ENCODE measurements around the gene IMPACT. TPM values are rescaled to one million over a fixed set of nuclear protein-coding genes. Genes with fewer than 3 reads are reported as not detected.
A peak's percentile ranks its signal among the peaks of the same experiment; 100 is the strongest.

IMPACT gene, protein sequence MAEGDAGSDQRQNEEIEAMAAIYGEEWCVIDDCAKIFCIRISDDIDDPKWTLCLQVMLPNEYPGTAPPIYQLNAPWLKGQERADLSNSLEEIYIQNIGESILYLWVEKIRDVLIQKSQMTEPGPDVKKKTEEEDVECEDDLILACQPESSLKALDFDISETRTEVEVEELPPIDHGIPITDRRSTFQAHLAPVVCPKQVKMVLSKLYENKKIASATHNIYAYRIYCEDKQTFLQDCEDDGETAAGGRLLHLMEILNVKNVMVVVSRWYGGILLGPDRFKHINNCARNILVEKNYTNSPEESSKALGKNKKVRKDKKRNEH
- 10 to 100 TPM; 11.9 to 35.0 (median 14.3) TPM for polyA plus RNA-seq
- long read RNA-seq, donor 1: 0 reads
- long read RNA-seq, donor 2, partial matches to known transcripts: 0 of 2 reads
- long read RNA-seq, donor 2, other reads (novel, unspliced or antisense): 0 of 2 reads
- long read RNA-seq, donor 3, partial matches to known transcripts: 0 of 3 reads
- long read RNA-seq, donor 3, other reads (novel, unspliced or antisense): 0 of 3 reads
- long read RNA-seq, donor 4: 0 reads
- long read RNA-seq, donor 5, partial matches to known transcripts: 0 of 1 reads
- long read RNA-seq, donor 5, other reads (novel, unspliced or antisense): 0 of 1 reads
- long read RNA-seq, donor 6, transcript IMPACT-201 (11 exons, 3,792 nt): major isoform, 5 of 5 reads
- long read RNA-seq, donor 6, partial matches to known transcripts: 0 of 5 reads
- long read RNA-seq, donor 6, other reads (novel, unspliced or antisense): 0 of 5 reads
- long read RNA-seq, donor 7, transcript IMPACT-201 (11 exons, 3,792 nt): major isoform, 8 of 8 reads
- long read RNA-seq, donor 7, partial matches to known transcripts: 0 of 8 reads
- long read RNA-seq, donor 7, other reads (novel, unspliced or antisense): 0 of 8 reads
- long read RNA-seq, donor 8, partial matches to known transcripts: 0 of 2 reads
- long read RNA-seq, donor 8, other reads (novel, unspliced or antisense): 0 of 2 reads
- long read RNA-seq, donor 9: 0 reads
- long read RNA-seq, donor 10, transcript IMPACT-201 (11 exons, 3,792 nt): major isoform, 10 of 12 reads
- long read RNA-seq, donor 10, partial matches to known transcripts: 0 of 12 reads
- long read RNA-seq, donor 10, other reads (novel, unspliced or antisense): 0 of 12 reads

DNA sequence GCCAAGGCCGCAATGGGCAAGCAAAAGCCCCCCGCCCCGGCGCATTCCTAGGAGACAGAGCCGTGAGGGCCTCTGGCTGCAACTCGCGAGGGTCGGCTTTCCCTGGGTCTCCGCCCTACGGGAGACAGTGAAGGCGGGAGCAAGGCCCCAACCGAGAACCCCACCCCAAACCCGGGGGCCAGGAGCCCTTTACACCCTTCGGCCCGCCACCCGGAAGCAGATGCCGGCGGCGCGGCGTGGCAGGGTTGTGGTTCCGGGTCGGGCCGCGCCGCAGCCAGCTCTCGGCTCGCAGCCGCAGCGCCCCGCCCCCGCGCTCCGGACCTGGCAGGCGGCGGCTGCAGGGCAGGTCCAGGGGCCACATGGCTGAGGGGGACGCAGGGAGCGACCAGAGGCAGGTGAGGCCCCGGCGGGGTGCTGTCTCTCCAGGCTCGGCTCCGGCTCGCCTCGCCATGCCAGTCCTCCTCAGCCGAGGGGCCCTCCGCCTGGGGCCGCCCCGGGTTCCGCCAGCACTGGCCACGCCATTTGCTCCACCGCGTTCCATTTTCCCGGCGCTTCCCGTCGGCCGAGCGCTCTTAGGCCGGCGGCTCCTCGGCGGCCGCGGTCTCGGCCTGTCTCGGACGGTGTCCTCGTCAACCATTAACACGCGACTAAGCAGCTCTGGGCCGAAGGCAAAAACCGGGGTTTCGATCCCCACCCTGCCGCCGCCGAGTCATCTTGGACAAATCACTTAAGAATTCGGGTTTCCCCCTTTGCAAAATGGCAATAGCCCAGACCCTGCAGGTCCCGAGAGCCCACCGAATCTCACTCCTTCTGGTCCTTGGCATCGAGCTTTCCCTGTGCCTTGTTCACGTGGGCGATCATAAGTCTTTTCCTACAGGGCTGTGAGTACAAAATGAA, at the start of gene IMPACT:
Gene IMPACT (plus strand): TSS at position 273 of the 897 bp plus-strand sequence. CDS start 87 bp downstream, at position 360.
- WGBS, 3 donors: 1 to 4% (median 1%) methylated on average over 30 to 82 of the region's 82 CpGs
- no peak for FAIRE-seq
- peaks cover 0 to 24% (median 0%) of the 10 kb centered on the region in 3 donors for H3K27me3 ChIP-seq (ENCODE audit: control insufficient read depth in 3 of 3, insufficient read depth in 3 of 3, low read length in 3 of 3)

GRCh38 chr18:24378598-24378997, 47.9 kb upstream of the IMPACT start:
- DNase-seq (no peak), FAIRE-seq (no peak)
- Histone ChIP-seq H3K4me3 (ENCODE audit: low read depth in 1 of 3, low read length in 3 of 3) (no peak overlapping the region), H3K9me3 (ENCODE audit: control insufficient read depth in 2 of 2, insufficient read depth in 1 of 2, low read depth in 1 of 2, low read length in 1 of 2) (no peaks in the 10 kb centered on the region), H3K4me1 (ENCODE audit: control insufficient read depth in 3 of 3, insufficient read depth in 2 of 3, low read depth in 1 of 3, low read length in 2 of 3) (no peaks in the 10 kb centered on the region), H3K27ac (ENCODE audit: low read depth in 1 of 3, low read length in 2 of 3) (no peak overlapping the region), H3K27me3 (ENCODE audit: control insufficient read depth in 3 of 3, insufficient read depth in 3 of 3, low read length in 3 of 3) (no peaks in the 10 kb centered on the region), H3K36me3 (ENCODE audit: control insufficient read depth in 3 of 3, insufficient read depth in 2 of 3, low read depth in 1 of 3, low read length in 3 of 3) (peaks cover 0 to 7% (median 0%) of the 10 kb centered on the region in 3 donors)
- 73 to 89% (median 87%) methylated on average over 1 of the region's 1 CpG for WGBS, 3 donors

More for the DNA sequence above, at the start of gene IMPACT:
- peaks cover 0 to 5% of the 10 kb centered on the region in 2 donors for H3K9me3 ChIP-seq (ENCODE audit: control insufficient read depth in 2 of 2, insufficient read depth in 1 of 2, low read depth in 1 of 2, low read length in 1 of 2)
- H3K27ac ChIP-seq (ENCODE audit: low read depth in 1 of 3, low read length in 2 of 3): peak within 1 kb of the TSS; percentile 72 to 90 (median 85)
- H3K4me3 ChIP-seq (ENCODE audit: low read depth in 1 of 3, low read length in 3 of 3): peak within 1 kb of the TSS; percentile 79 to 96 (median 84)
- peaks cover 0 to 5% (median 4%) of the 10 kb centered on the region in 3 donors for H3K4me1 ChIP-seq (ENCODE audit: control insufficient read depth in 3 of 3, insufficient read depth in 2 of 3, low read depth in 1 of 3, low read length in 2 of 3)
- H3K36me3 ChIP-seq (ENCODE audit: control insufficient read depth in 3 of 3, insufficient read depth in 2 of 3, low read depth in 1 of 3, low read length in 3 of 3): no peaks in the 10 kb centered on the region
- DNase-seq: peak; percentile 81 to 94

- Histone ChIP-seq H3K27ac (ENCODE audit: low read depth in 1 of 3, low read length in 2 of 3) (no peak overlapping the region), H3K4me3 (ENCODE audit: low read depth in 1 of 3, low read length in 3 of 3) (no peak overlapping the region), H3K36me3 (ENCODE audit: control insufficient read depth in 3 of 3, insufficient read depth in 2 of 3, low read depth in 1 of 3, low read length in 3 of 3) (peaks cover 0 to 2% (median 0%) of the 10 kb centered on the region in 3 donors), H3K9me3 (ENCODE audit: control insufficient read depth in 2 of 2, insufficient read depth in 1 of 2, low read depth in 1 of 2, low read length in 1 of 2) (no peaks in the 10 kb centered on the region), H3K4me1 (ENCODE audit: control insufficient read depth in 3 of 3, insufficient read depth in 2 of 3, low read depth in 1 of 3, low read length in 2 of 3) (no peaks in the 10 kb centered on the region), H3K27me3 (ENCODE audit: control insufficient read depth in 3 of 3, insufficient read depth in 3 of 3, low read length in 3 of 3) (no peaks in the 10 kb centered on the region)
- no peak for DNase-seq
- FAIRE-seq: no peak
- 94 to 97% (median 95%) methylated on average over 6 of the region's 6 CpGs for WGBS, 3 donors
These were observed 46.2 kb upstream of the IMPACT start for GRCh38 chr18:24380163-24380747.

GRCh38 chr18:24381126-24381525, 45.3 kb upstream of the IMPACT start:
- no peak for FAIRE-seq
- no peak overlapping the region for H3K4me3 ChIP-seq (ENCODE audit: low read depth in 1 of 3, low read length in 3 of 3)
- WGBS, 3 donors: 67 to 81% (median 80%) methylated on average over 1 of the region's 1 CpG
- H3K9me3 ChIP-seq (ENCODE audit: control insufficient read depth in 2 of 2, insufficient read depth in 1 of 2, low read depth in 1 of 2, low read length in 1 of 2): no peaks in the 10 kb centered on the region
- DNase-seq: no peak
- no peaks in the 10 kb centered on the region for H3K27me3 ChIP-seq (ENCODE audit: control insufficient read depth in 3 of 3, insufficient read depth in 3 of 3, low read length in 3 of 3)
- no peaks in the 10 kb centered on the region for H3K4me1 ChIP-seq (ENCODE audit: control insufficient read depth in 3 of 3, insufficient read depth in 2 of 3, low read depth in 1 of 3, low read length in 2 of 3)
- H3K27ac ChIP-seq (ENCODE audit: low read depth in 1 of 3, low read length in 2 of 3): no peak overlapping the region
- peaks cover 0 to 2% (median 0%) of the 10 kb centered on the region in 3 donors for H3K36me3 ChIP-seq (ENCODE audit: control insufficient read depth in 3 of 3, insufficient read depth in 2 of 3, low read depth in 1 of 3, low read length in 3 of 3)

DNA sequence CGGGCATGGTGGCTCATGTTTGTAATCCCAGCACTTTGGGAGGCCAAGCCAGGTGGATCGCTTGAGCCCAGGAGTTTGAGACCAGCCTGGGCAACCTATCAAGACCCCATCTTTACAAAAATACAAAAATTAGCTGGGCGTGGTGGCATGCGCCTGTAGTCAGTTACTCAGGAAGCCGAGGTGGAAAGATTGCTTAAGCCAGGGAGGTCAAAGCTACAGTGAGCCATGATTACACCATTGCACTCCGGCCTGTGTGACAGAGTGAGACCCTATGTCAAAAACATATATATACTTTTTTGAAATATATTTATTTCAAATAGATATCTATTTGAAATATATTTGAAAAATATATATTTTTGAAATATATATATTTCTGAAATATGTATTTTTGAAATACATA, 39.8 kb upstream of the IMPACT start:
- Histone ChIP-seq H3K4me3 (ENCODE audit: low read depth in 1 of 3, low read length in 3 of 3) (no peak overlapping the region), H3K9me3 (ENCODE audit: control insufficient read depth in 2 of 2, insufficient read depth in 1 of 2, low read depth in 1 of 2, low read length in 1 of 2) (no peaks in the 10 kb centered on the region), H3K27ac (ENCODE audit: low read depth in 1 of 3, low read length in 2 of 3) (no peak overlapping the region), H3K27me3 (ENCODE audit: control insufficient read depth in 3 of 3, insufficient read depth in 3 of 3, low read length in 3 of 3) (no peaks in the 10 kb centered on the region), H3K36me3 (ENCODE audit: control insufficient read depth in 3 of 3, insufficient read depth in 2 of 3, low read depth in 1 of 3, low read length in 3 of 3) (peaks cover 0 to 2% (median 0%) of the 10 kb centered on the region in 3 donors), H3K4me1 (ENCODE audit: control insufficient read depth in 3 of 3, insufficient read depth in 2 of 3, low read depth in 1 of 3, low read length in 2 of 3) (no peaks in the 10 kb centered on the region)
- FAIRE-seq (no peak), DNase-seq (no peak)
- 84 to 94% (median 89%) methylated on average over 6 of the region's 6 CpGs for WGBS, 3 donors

- no peaks in the 10 kb centered on the region for H3K9me3 ChIP-seq (ENCODE audit: control insufficient read depth in 2 of 2, insufficient read depth in 1 of 2, low read depth in 1 of 2, low read length in 1 of 2)
- H3K36me3 ChIP-seq (ENCODE audit: control insufficient read depth in 3 of 3, insufficient read depth in 2 of 3, low read depth in 1 of 3, low read length in 3 of 3): no peaks in the 10 kb centered on the region
- no peaks in the 10 kb centered on the region for H3K4me1 ChIP-seq (ENCODE audit: control insufficient read depth in 3 of 3, insufficient read depth in 2 of 3, low read depth in 1 of 3, low read length in 2 of 3)
- DNase-seq: no peak
- no peak overlapping the region for H3K4me3 ChIP-seq (ENCODE audit: low read depth in 1 of 3, low read length in 3 of 3)
- FAIRE-seq: no peak
- H3K27ac ChIP-seq (ENCODE audit: low read depth in 1 of 3, low read length in 2 of 3): no peak overlapping the region
- WGBS, 3 donors: 77 to 88% (median 87%) methylated on average over 3 of the region's 3 CpGs
- H3K27me3 ChIP-seq (ENCODE audit: control insufficient read depth in 3 of 3, insufficient read depth in 3 of 3, low read length in 3 of 3): no peaks in the 10 kb centered on the region
These were observed 37.5 kb upstream of the IMPACT start for GRCh38 chr18:24388957-24389356.

GRCh38 chr18:24395049-24395795, 31.2 kb upstream of the IMPACT start:
- H3K4me3 ChIP-seq (ENCODE audit: low read depth in 1 of 3, low read length in 3 of 3): no peak overlapping the region
- H3K27me3 ChIP-seq (ENCODE audit: control insufficient read depth in 3 of 3, insufficient read depth in 3 of 3, low read length in 3 of 3): peaks cover 0 to 3% (median 0%) of the 10 kb centered on the region in 3 donors
- peak; percentile 15 to 44 for DNase-seq
- H3K27ac ChIP-seq (ENCODE audit: low read depth in 1 of 3, low read length in 2 of 3): peak overlapping the region in 1 of 3 donors; percentile 46
- no peaks in the 10 kb centered on the region for H3K36me3 ChIP-seq (ENCODE audit: control insufficient read depth in 3 of 3, insufficient read depth in 2 of 3, low read depth in 1 of 3, low read length in 3 of 3)
- no peak for FAIRE-seq
- peaks cover 0 to 3% (median 0%) of the 10 kb centered on the region in 3 donors for H3K4me1 ChIP-seq (ENCODE audit: control insufficient read depth in 3 of 3, insufficient read depth in 2 of 3, low read depth in 1 of 3, low read length in 2 of 3)
- WGBS, 3 donors: 81 to 83% (median 82%) methylated on average over 11 of the region's 11 CpGs
- no peaks in the 10 kb centered on the region for H3K9me3 ChIP-seq (ENCODE audit: control insufficient read depth in 2 of 2, insufficient read depth in 1 of 2, low read depth in 1 of 2, low read length in 1 of 2)

All from small intestine (tissue), 16 donors.